HG02981 (cell line): ENCODE results near the gene SUN1.

ENCODE experiments used
- ATAC-seq: cut with Tn5 transposase; IDR thresholded peaks from one replicate; pipeline ENCODE4 v1.9.1; 2021; ENCODE audit warnings: mild to moderate bottlenecking, moderate library complexity; ENCODE audit not compliant: unreplicated experiment

Gene SUN1

DNA sequence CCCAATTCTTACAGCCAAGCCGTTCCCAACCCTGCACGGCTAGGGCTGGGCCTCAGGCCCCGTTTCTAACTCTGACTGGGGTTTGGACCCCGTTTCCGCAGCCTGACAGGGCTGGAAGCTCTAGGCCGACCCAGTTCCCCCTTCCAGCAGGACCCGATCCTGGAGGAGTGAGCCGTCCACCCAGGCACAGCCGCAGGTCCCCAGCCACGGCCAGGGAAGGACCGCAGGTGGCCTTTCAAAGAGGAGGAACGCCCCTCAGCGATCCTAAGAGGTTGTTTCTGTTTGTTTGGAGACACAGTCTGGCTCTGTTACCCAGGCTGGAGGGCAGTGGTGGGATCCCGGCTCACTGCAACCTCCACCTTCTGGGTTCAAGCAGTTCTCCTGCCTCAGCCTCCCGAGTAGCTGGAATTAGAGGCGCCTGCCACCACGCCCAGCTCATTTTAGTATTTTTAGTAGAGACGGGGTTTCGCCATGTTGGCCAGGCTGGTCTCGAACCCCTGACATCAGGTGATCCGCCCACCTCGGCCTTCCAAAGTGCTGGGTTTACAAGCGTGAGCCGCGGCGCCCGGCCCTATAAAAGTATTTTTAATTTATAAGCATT, 43.3 kb downstream of the SUN1 start:
- ATAC-seq = no peak

DNA sequence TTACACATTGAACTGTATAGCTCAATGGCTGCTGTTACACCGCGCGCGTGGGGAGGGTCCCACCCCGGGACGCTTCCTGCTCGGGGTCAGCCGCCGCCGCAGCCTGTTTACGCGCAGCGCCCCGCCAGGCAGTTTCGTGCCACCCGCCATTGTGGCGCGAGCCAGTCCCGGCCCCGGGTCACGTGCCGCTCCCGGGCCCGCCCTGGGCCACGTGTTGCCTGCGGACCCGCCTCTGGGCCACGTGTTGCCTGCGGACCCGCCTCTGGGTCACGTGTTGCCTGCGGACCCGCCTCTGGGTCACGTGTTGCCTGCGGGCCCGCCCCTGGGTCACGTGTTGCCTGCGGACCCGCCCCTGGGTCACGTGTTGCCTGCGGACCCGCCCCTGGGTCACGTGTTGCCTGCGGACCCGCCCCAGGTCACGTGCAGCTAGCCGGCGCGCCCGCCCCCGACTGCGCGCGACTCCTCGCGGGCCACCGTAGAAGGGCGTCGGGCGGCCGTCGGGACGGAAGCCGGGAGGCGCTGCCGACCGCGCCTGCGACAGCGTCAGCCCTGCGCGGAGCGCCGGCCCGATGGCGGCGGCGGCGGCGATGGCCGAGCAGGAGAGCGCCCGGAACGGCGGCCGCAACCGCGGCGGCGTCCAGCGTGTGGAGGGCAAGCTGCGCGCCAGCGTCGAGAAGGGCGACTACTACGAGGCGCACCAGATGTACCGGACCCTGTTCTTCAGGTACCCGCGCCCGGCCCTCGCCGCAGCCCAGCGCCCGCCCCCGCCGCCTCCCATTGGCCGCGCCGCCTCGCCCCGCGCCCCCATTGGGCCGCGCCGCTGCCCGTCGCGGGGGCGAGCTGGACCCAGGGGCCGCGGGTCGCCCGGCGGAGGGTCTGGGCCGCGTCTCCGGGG, 44.0 kb downstream of the SUN1 start, which contains the start of gene GET4:
GET4 (plus strand) TSS at position 478 of the 895 bp plus-strand sequence; CDS start at position 570, 92 bp downstream.
- ATAC-seq = peak; percentile 72

DNA sequence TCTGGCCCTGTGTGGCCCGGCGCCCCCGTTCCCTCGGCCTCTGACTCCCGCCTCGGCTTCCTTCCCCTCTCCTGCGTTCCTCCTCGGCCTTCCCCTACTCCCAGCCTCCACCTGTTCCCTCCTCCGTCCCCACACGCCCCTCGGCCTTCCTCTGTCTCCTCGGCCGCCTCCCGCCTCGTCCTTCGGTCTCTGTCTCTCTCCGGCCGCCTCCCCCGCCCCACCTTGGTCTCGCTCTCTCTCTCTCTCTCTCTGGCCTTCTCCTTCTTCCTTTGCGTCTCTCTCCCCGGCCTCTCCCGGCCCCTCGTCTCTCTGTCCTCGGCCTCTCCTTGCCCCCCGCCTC, 44.7 kb downstream of the SUN1 start:
- ATAC-seq = peak; percentile 19

DNA sequence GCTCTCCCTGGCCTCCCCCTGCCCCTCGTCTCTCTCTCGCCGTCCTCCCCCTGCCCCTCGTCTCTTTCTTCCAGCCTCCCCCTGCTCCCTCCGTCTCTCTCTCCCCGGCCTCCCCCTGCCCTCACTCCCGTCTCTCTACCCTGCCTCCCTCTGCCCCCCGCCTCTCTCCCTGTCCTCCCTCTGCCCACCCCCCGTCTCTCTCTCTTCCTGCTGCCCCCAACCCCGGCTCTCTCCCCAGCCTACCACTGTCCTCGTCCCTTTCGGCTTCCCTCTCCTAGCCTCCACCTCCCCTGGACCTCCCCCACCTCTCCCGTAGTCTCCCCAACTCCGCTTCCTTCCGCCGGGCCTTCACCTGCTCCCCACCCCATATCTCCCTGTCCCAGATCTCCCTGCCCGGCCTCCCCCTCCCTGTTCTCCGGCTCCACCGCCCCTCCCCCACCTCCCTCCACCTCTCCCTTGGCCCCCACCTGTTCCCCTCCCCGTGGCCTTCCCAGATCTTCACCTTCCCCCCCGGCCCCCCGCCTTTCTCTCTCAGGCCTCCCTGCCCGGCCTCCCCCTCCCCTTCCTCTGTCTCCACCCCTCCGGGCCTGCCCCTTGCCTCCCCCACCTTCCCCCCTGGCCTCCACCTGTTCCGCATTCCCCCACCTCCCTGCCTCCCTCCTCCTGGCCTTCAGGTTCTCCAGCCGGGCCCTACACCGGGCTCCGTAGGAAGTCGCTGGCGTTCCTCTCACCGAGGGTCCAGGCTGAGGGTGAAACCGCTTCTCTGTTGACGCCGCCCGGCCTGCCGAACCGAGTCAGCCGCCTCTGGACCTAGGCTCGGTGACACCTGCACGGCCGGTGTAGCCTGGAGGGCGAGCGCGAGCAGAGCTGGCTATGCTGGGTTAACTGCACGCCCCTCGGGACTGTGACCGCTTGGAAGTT, 45.3 kb downstream of the SUN1 start:
- no peak for ATAC-seq

DNA sequence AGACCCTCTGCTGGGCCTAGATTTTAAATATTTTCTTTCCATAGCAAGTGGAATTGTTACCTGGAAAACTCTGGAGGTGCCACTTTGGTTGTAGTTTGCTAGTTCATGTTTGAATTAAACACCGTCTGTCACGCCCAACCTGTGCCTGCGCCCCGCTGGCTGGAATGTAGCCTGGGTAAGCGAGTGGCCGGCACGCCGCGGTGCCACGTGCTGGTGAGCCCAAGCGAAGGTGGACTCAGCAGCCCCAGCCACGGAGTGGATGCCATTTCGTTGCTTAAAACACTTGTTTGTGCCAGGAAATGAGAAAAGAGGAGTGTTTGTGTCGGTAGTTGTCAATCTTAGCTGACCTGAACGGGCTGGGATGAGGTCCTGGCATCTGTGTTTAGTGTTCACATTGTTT, 46.8 kb downstream of the SUN1 start:
- no peak for ATAC-seq

DNA sequence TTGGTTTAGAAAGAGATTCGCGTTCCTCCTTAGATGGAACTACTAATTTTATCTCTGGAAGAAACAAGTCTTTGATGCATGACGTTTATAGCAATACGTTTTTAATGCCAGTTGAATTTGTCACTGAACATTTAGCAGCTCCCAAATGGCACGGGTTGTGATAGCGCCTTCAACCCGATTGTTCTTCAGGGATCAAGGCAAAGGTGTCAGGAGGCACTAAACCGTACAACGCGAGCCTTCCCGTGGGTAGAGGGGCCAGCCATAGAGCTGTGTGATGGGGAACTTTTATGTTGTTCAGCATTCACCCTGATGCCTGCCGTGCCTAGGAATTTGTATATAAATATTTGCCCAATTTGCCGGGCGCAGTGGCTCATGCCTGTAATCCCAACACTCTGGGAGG, 47.4 kb downstream of the SUN1 start:
- ATAC-seq = no peak

DNA sequence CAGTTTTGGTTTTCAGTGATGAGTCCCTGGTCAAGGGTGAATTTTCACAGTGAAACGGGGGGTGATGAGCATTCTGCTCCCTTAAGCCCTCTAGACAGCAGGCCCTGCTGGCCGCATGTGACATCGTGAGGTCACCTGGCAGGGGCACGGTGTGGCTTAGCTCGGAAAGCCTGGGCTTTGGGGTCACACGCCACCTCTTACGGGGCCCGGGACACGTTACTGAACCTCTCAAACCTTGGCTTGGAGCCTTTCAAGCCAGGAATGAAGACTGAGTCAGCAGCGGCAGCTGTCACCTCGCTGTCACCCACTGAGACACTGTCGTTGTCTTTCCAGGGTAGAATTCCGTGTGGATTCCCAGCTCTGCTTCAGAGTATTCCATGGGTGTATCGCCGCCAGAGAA, 48.2 kb downstream of the SUN1 start:
- no peak for ATAC-seq

DNA sequence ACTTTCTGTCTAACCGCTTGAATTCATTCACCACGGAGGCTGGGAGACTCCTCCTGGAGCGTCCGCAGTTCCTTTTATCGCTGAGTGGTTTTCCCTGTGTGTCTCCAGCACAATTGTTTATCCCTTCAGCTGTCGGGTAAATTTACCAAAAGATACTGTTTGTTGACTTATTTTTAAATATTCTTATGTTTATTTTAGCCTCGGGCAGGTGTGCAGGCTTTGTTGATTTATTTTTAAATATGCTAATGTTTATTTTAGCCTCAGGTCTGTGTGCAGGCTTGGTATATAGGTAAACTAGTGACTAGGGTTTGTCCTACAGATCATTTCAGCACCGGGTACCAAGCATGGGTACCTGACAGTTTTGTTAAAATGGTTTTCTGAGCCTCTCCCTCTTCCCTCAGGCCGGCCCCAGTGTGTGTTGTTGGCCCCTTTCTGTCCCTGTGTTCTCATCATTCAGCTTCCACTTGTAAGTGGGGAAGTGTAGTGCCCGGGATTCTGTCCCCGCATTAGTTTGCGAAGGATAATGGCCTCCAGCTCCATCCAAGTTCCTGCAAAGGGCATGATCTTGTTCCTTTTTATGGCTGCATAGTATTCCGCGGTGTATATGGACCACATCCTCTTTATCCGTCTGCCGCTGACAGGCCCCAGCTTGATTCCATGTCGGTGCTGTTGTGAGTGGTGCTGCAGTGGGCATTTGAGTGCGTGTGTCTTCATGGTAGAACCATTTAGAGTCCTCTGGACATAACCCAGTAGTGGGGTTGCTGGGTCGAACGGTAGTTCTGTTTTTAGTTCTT, 49.4 kb downstream of the SUN1 start:
- no peak for ATAC-seq

DNA sequence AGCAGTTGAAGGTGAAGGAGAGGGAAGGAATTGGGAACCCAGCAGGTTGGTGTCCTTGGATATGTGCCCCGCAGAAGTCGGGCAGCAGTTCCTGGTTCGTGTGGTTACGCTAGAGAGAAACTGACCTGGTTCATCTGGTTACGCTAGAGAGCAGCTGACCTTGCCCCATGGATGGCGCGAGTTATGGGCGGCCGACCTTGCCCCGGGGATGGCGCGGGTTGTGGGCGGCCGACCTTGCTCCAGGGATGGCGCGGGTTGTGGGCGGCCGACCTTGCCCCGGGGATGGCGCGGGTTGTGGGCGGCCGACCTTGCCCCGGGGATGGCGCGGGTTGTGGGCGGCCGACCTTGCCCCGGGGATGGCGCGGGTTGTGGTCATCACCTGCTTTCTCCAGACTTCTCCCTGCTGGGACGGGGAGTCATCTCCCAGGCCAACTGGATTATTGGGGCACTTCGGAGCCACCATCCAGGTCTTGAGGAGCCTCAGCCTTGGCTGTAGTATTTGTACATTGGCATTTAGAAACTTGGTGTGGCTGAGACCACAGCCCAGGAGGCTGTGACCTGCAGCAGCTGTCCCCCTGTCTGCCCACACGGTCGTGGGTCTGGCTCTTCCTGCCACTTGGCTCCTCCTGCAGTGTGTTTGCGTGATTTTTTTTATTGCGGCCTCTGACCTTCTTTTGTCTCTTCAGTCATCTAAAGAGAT, 50.2 kb downstream of the SUN1 start:
- no peak for ATAC-seq

DNA sequence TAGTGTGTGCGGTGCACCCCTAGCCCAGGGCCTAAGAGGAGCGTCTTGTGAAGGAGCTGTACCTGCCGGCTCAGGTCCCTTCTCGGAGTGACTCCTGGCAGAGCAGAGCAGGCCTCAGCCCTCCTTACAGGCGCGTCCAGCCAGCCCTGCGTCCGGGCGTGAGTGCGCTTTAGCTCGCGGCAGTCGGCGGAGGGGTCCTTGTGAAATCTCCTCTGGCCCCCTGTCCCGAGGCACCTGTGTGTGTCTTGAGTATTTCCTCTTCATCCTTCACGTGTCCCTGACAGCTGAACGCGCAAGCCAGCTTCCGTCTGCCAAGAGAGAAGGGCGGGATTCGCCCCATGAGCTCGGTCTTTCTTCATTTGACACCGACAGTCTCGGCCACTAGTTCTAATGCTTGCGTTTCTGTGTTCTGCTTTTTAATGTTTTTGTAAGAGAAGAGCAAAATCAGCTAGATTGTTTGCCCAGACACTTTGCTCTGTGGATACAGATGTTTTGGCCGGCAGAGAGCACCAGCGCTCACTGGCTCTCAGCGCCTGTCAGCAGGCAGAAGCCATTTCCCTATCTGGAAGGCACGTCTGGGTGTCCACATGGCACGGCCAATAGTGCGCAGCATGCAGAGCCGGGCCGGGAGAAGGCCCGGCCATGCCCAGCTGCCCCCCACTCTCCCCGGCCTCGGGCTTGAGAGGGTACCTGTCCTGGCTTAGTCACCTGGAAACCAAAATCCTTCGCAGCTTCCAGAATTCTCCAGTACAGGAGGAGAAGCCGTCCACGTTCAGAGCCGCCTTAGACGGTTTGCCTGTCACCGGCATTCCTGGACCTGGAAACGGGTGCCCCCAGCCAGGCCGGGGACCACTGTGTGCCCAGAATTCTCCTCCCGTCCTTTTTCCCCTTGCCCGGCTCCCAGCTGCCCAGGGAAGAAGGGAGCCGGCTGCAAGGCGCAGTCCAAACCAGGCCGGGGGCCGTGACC, 51.1 kb downstream of the SUN1 start:
- ATAC-seq = no peak

DNA sequence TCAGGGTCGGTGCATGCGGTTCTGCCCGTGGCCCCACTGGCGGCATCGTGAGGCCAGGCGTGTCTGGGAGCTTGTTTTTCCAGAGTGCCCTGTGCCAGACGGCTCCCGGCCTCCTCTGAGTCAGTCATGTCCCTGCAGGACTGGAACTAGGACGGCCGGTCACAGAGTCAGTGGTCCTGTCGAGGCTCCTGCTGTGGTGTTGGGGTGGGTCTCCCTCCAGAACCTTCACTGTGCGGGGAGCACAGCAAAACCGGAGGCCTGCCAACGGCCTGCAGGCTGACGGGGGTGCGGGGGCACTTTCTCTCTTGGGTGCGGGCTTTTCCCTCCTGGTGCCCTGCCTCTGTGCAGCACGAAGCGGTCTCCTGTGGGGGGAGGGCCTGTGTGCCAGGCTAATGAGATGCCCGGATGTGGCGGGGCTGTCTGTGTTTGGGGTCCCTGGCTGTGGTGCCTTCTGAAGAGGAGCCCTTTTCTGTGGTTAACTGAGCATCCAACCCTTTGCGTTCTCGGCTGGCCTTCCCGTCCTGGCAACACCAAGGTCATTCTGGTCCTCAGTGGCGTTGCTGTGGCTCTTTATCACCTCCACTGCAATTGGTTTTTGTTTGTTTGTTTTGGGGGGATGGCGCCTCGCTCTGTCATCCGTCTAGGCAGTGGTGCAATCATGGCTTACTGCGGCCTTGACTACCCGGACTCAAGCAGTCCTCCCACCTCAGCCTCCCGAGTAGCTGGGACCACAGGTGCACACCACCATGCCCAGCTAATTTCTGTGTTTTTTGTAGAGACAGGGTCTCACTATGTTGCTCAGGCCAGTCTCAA, 52.1 kb downstream of the SUN1 start:
- no peak for ATAC-seq

DNA sequence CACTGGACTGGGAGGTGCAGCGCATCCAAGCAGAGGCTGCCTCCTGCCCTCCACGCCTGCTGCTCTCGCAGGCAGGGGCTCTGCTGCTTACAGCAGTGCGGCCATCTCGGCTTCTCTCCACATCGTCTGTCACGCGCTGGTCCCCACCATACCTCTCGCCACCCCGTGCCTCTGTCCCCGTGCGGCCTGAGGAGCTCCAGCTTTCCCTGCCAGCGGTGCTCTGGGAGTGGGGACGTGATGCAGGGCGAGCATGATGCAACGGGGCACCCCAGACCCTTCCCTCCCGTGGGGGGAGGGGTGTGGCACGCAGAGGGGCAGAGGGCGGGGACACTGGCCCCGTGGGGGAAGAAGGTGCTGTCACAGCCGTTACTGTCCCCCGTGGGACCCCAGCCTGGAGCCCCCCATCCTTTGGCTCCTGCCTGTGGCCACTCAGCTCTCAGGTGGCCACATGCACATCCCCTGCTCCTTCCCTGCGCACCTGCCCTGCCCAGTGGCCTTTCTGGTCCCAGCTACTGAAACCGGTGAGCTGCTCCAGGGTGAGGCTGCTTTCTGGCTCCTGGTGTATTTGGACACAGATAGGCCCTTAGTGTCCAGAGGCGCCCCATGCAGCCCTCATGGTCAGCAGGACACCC, 53.1 kb downstream of the SUN1 start:
- no peak for ATAC-seq

DNA sequence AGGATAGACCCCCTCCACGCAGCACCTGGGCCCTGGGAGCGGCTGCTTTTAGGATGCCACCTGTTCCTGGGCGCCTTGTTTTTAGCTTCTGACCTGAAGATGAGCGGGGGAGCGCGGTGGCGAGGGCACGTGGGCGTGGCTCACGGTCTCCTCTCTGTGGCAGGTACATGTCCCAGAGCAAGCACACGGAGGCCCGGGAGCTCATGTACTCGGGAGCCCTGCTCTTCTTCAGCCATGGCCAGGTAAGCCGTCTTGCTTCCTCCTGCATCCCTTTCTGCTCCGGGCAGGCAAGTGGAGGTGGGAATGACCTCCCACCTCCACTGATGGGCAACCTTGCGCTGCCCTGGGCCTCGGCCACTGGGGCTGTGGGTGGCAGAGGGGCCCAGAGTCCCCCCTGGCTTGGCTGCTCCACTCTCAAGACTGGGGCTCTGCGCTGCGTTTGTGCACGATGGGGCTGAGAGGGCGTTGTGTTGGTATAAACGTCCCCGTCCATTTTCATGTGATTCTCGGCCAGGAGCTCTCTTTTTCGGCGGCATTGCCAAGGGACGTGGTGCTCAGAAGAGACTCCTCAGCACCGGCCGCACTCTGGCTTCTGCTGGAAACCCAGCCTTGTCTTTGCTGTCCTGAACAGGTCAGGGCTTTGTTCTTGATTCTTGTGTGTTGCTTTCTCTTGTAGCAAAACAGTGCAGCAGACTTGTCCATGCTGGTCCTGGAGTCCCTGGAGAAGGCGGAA, 53.8 kb downstream of the SUN1 start:
- ATAC-seq = no peak

DNA sequence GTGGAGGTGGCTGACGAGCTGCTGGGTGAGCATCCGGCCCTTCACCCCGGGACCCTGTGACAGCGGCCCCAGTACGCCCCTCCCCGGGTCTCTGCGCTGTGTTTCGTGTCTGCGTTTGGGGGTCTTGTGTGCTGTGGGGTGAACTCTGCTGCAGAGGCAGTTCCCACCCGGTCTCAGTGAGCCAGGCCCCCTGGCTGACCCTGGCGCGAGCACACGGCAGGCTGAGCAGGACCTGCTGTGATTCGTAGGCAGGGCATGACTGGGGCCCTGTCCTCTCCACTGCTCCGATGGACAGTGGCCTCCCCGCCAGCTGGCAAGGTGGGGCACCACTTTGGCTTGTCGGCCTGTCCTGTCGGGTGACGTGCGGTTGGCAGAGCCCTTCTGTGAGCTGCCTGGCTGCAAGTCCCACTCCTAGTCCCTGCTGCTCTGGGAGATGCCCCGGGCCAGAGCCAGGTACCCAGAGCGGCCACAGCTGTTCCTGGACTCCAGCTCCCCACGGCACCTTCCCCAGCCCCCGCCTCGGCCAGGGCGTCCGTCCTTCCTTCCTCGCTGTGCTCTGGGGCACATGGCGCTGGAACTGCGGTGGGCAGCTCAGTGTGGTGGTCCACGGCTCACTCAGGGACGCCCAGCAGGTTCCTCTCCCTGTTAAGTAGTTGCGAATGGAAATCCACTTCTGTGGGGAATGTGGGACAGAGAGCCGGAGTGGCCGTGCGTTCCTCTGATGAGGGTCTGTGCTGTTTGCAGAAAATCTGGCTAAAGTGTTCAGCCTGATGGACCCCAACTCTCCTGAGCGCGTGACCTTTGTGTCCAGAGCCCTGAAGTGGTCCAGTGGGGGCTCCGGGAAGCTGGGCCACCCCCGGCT, 54.6 kb downstream of the SUN1 start:
- no peak for ATAC-seq

DNA sequence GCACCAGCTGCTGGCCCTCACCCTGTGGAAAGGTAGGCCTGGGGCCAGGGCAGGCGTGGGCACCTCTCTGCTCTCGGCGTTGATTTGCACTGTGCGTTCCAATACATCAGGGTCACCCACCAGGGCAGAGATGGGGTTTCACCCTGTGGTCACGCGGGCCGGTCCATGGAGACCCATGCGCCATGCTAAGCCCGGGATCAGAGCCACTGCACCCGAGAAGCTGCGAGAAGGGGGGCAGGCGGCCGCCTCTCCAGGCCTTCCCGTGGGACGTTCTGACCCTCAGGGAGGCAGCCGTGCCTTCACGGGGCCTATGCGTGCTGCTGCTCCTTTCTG, 55.2 kb downstream of the SUN1 start:
- no peak for ATAC-seq
